K562 (cell line): Measurements from ENCODE around the gene SH3YL1. TPM values are rescaled to one million over a fixed set of nuclear protein-coding genes. Genes with fewer than 3 reads are reported as not detected.

Experiments used
- ATAC-seq: fragments of 200-7000 bp; cut with Tn5 transposase; 3 replicates; pipeline ENCODE4 v1.9.1; 2020; ENCODE audit warnings: moderate library complexity
- BruUV-seq: library from RNA; stranded (reverse); fragments of 400-500 nt; replicated peaks from 2 replicates; lab custom pipeline; 2021; lab: Mats Ljungman, UMichigan
- CTCF ChIA-PET: fragments of 300-600 bp; formaldehyde crosslinking; extraction: SDS; loops from one replicate; lab custom pipeline; 2021; ENCODE audit warnings: low intra/inter-chr PET ratio; lab: Yijun Ruan, JAX
- POLR2A ChIA-PET: fragments of 300-600, 350-650 bp; sonication (Branson Sonifier 250); formaldehyde crosslinking; extraction: SDS; loops from one replicate; lab custom pipeline; 2021; ENCODE audit warnings: antibody characterized with exemption, inconsistent platforms; lab: Yijun Ruan, JAX
- DNase-seq, 4 experiments: peaks; one replicate each; pipeline versions ENCODE4 v3.0.0 to v3.0.0-alpha.2; 2011 to 2018; ENCODE audit warnings: low spot score in 3 of 4, mixed read lengths in 3 of 4; ENCODE audit errors: extremely low read depth in 1 of 4
- FAIRE-seq: peaks from 2 replicates; lab custom pipeline; 2011; peaks lifted over from hg19 to GRCh38; lab: Jason Lieb, UNC
- H2AFZ ChIP-seq: 2 replicates; pipeline ENCODE4 v1.6.0; 2011; ENCODE audit warnings: low read depth, low read length, control low read depth, inconsistent platforms
- H3K27ac ChIP-seq: fragments of 200-600 bp; 3 replicates; pipeline ENCODE4 v1.8.0; 2011; ENCODE audit warnings: low read depth, mild to moderate bottlenecking, control low read depth, inconsistent platforms, low read length, moderate library complexity, mixed read lengths; ENCODE audit errors: extremely low read depth
- H3K27me3 ChIP-seq, 2 experiments: fragments of 300-600 bp in 1 of 2; 2 replicates in 1 of 2; 3 replicates in 1 of 2; pipeline versions ENCODE4 v1.6.0 to v1.8.0; 2011; ENCODE audit warnings: inconsistent platforms in 2 of 2, low read length in 2 of 2, mild to moderate bottlenecking in 1 of 2, mixed read lengths in 1 of 2, moderate library complexity in 1 of 2; ENCODE audit not compliant: control insufficient read depth in 2 of 2, insufficient read depth in 2 of 2
- H3K36me3 ChIP-seq: fragments of 300-600 bp; 3 replicates; pipeline ENCODE4 v1.8.0; 2011; ENCODE audit warnings: mild to moderate bottlenecking, low read length, inconsistent platforms; ENCODE audit not compliant: control insufficient read depth, insufficient read depth
- H3K4me1 ChIP-seq, 2 experiments: fragments of 200-600 bp in 1 of 2; replicated peaks in 1 of 2; 2 replicates in 1 of 2; 3 replicates in 1 of 2; pipeline versions ENCODE4 v1.5.1 to v1.8.0; 2011; ENCODE audit warnings: inconsistent platforms in 2 of 2, low read length in 2 of 2, mild to moderate bottlenecking in 1 of 2, mixed read lengths in 1 of 2, moderate library complexity in 1 of 2; ENCODE audit not compliant: control insufficient read depth in 2 of 2, insufficient read depth in 2 of 2
- H3K4me2 ChIP-seq: 2 replicates; pipeline ENCODE4 v1.6.1; 2011; ENCODE audit warnings: low read length, control low read depth, inconsistent platforms, mixed read lengths; ENCODE audit not compliant: insufficient read depth
- H3K4me3 ChIP-seq: fragments of 200-600 bp; sonication (generic), shearing (Covaris generic); 2 replicates; pipeline ENCODE4 v1.5.1; 2016; ENCODE audit warnings: control low read depth, inconsistent platforms
- H3K79me2 ChIP-seq: fragments of 200-600 bp; 3 replicates; pipeline ENCODE4 v1.8.0; 2011; ENCODE audit warnings: low read length, inconsistent platforms; ENCODE audit not compliant: control insufficient read depth, insufficient read depth
- H3K9ac ChIP-seq, 2 experiments: 2 replicates each; pipeline versions ENCODE4 v1.6.0 to v1.6.1; 2011; ENCODE audit warnings: low read depth in 2 of 2, low read length in 2 of 2, control low read depth in 1 of 2, inconsistent platforms in 1 of 2, mild to moderate bottlenecking in 1 of 2, mixed read lengths in 1 of 2; ENCODE audit not compliant: insufficient read depth in 1 of 2
- H3K9me1 ChIP-seq: one replicate; pipeline ENCODE4 v1.6.0; 2011; ENCODE audit warnings: inconsistent platforms, mild to moderate bottlenecking, low read length, moderate library complexity; ENCODE audit not compliant: control insufficient read depth, insufficient read depth
- H3K9me3 ChIP-seq: replicated peaks from 2 replicates; pipeline ENCODE4 v1.5.1; 2011; ENCODE audit warnings: low read depth, low read length, inconsistent platforms; ENCODE audit not compliant: control insufficient read depth, insufficient read depth
- H4K20me1 ChIP-seq: replicated peaks from 2 replicates; pipeline ENCODE4 v1.6.1; 2011; ENCODE audit warnings: low read length, inconsistent platforms, mixed read lengths; ENCODE audit not compliant: control insufficient read depth, insufficient read depth
- CEBPB ChIP-seq: fragments of 450-650 bp; IDR thresholded peaks from 2 replicates; pipeline ENCODE4 v1.6.1; 2016; ENCODE audit warnings: missing genetic modification characterization, missing compliant biosample characterization
- CLOCK ChIP-seq: fragments of 250-450 bp; sonication (Bioruptor Pico); IDR thresholded peaks from 2 replicates; pipeline ENCODE4 v1.4.0; 2020; ENCODE audit warnings: mild to moderate bottlenecking, moderate library complexity, borderline replicate concordance
- FOSL1 ChIP-seq: fragments of 200-800 bp; sonication (Bioruptor generic); conservative IDR thresholded peaks from 2 replicates; pipeline ENCODE4 v1.6.1; 2016; ENCODE audit warnings: missing genetic modification characterization, missing compliant biosample characterization
- HNRNPK ChIP-seq: fragments of 200-400 bp; formaldehyde crosslinking; IDR thresholded peaks from one replicate; pipeline ENCODE4 v1.6.1; 2018; ENCODE audit warnings: mild to moderate bottlenecking, low read depth, low read length; ENCODE audit not compliant: poor library complexity, severe bottlenecking
- PYGO2 ChIP-seq: fragments of 450-650 bp; IDR thresholded peaks from 2 replicates; pipeline ENCODE4 v1.6.1; 2016; ENCODE audit warnings: mild to moderate bottlenecking, missing genetic modification characterization, moderate library complexity, missing compliant biosample characterization
- ZKSCAN8 ChIP-seq: fragments of 200-800 bp; sonication (Bioruptor generic); IDR thresholded peaks from 2 replicates; pipeline ENCODE4 v1.6.1; 2016; ENCODE audit warnings: missing genetic modification characterization, missing compliant biosample characterization
- ZNF561 ChIP-seq: fragments of 450-650 bp; formaldehyde crosslinking; conservative IDR thresholded peaks from 2 replicates; pipeline ENCODE4 v1.4.0; 2020; ENCODE audit warnings: mild to moderate bottlenecking, moderate library complexity
- ZNF584 ChIP-seq: fragments of 200-800 bp; sonication (Bioruptor generic); IDR thresholded peaks from 2 replicates; pipeline ENCODE4 v1.6.1; 2016; ENCODE audit warnings: low read depth, mild to moderate bottlenecking, missing genetic modification characterization, missing compliant biosample characterization
- ZNF644 ChIP-seq: fragments of 200-800 bp; sonication (Bioruptor generic); IDR thresholded peaks from 2 replicates; pipeline ENCODE4 v1.6.1; 2016; ENCODE audit warnings: low read depth, missing genetic modification characterization, missing compliant biosample characterization
- WGBS: fragments of 100-300 bp; shearing (Covaris generic); methylation state at CpG from one replicate; pipeline ENCODE4 v1.1.6; 2016; ENCODE audit warnings: low coverage, mixed read lengths; ENCODE audit not compliant: insufficient coverage; ENCODE audit errors: missing lambda C conversion rate; 5-methylcytosine and 5-hydroxymethylcytosine counted together
- in situ Hi-C: fragments of 300-500 bp; cut with MboI; formaldehyde crosslinking; loops from 4 replicates; pipeline ENCODE4 v1.15.0; 2018; ENCODE audit warnings: inconsistent platforms, mixed read lengths
- intact Hi-C: fragments of 100-400 bp; cut with micrococcal nuclease; formaldehyde crosslinking; loops from 2 replicates; pipeline ENCODE4 v1.14.2; 2022
- polyA plus RNA-seq, 8 experiments: library from polyadenylated mRNA; depleted of rRNA in 4 of 8; stranded (reverse) in 5 of 8; unstranded in 3 of 8; fragments of >200 nt; fragmentation: Nextera tagmentation in 2 of 8; fragmentation: Illumina TruSeq in 1 of 8; extraction: Ambion mirVana in 2 of 8; extraction: Trizol in 1 of 8; gene quantifications; 2 replicates each; pipeline versions ENCODE4 v1.2.1 to v1.2.3, GENCODE V29; 2011 to 2014; ENCODE audit warnings: inconsistent platforms in 1 of 8, missing spikeins in 1 of 8
- total RNA-seq, 7 experiments: library from RNA; depleted of rRNA in 6 of 7; stranded (reverse); fragments of >200 nt in 6 of 7; fragmentation: Illumina TruSeq in 2 of 7; extraction: Trizol in 2 of 7; gene quantifications; 2 replicates each; pipeline versions ENCODE4 v1.2.1 to v1.2.3, GENCODE V29; 2011 to 2021; ENCODE audit warnings: low replicate concordance in 1 of 7
- TF ChIP-seq, protein P1 (sequence below): fragments of 250-450 bp; sonication (Bioruptor Pico); IDR thresholded peaks from 2 replicates; pipeline ENCODE4 v1.5.0; 2021; ENCODE audit warnings: mild to moderate bottlenecking, borderline replicate concordance

Gene SH3YL1
- total and polyA plus RNA-seq, 9 of the 15 experiments (the other 6 are each of a cell fraction or from before 2014, with no cell fraction given): 3.9 to 7.8 (median 5.3) TPM

- H3K9me3 ChIP-seq: 0 out of 2 replicates have a peak, but pooled peaks cover 1% of the 10 kb centered on the region
- 0% methylated on average over 1 of the region's 1 CpG for WGBS
- no peak overlapping the region for H3K27ac ChIP-seq
- no peak overlapping the region for H3K9ac ChIP-seq
- ATAC-seq (no peak), FAIRE-seq (no peak), DNase-seq (no peak)
- POLR2A ChIA-PET: no interaction called here
- H2AFZ ChIP-seq: no peak overlapping the region
- in situ Hi-C loops (no loop called here), intact Hi-C loops (no loop called here)
- H3K9me1 ChIP-seq: no peaks in the 10 kb centered on the region
- H4K20me1 ChIP-seq: no peaks in the 10 kb centered on the region
- CTCF ChIA-PET: no interaction called here
- no peak for TF ChIP-seq ZNF561 (CRISPR knock-in tag)
- peaks cover 0 to 2% of the 10 kb centered on the region in 2 experiments; a peak in 1 of 5 replicates for H3K27me3 ChIP-seq
- H3K79me2 ChIP-seq: no peaks in the 10 kb centered on the region
- BruUV-seq: no TSS peak
- H3K4me1 ChIP-seq: no peaks in the 10 kb centered on the region
- H3K4me3 ChIP-seq: no peak overlapping the region
- no peak overlapping the region for H3K4me2 ChIP-seq
- H3K36me3 ChIP-seq: no peaks in the 10 kb centered on the region
Observed at GRCh38 chr2:208335-208734, 55.5 kb downstream of the SH3YL1 start.

- 0% methylated on average over 2 of the region's 2 CpGs for WGBS
- ChIA-PET CTCF (no interaction called here), POLR2A (no interaction called here)
- ATAC-seq (no peak), DNase-seq (no peak), FAIRE-seq (no peak)
- no TSS peak for BruUV-seq
- Histone ChIP-seq H3K36me3 (no peaks in the 10 kb centered on the region), H3K9ac (no peak overlapping the region), H3K79me2 (no peaks in the 10 kb centered on the region), H3K4me3 (no peak overlapping the region), H2AFZ (no peak overlapping the region), H3K4me2 (no peak overlapping the region), H4K20me1 (no peaks in the 10 kb centered on the region), H3K9me1 (no peaks in the 10 kb centered on the region), H3K9me3 (0 out of 2 replicates have a peak, but pooled peaks cover 1% of the 10 kb centered on the region), H3K27me3 (peaks cover 0 to 10% of the 10 kb centered on the region in 2 experiments; a peak in 3 of 5 replicates), H3K27ac (no peak overlapping the region), H3K4me1 (no peaks in the 10 kb centered on the region)
- in situ Hi-C loops: no loop called here
- intact Hi-C loops: no loop called here
- TF ChIP-seq, protein P1, sequence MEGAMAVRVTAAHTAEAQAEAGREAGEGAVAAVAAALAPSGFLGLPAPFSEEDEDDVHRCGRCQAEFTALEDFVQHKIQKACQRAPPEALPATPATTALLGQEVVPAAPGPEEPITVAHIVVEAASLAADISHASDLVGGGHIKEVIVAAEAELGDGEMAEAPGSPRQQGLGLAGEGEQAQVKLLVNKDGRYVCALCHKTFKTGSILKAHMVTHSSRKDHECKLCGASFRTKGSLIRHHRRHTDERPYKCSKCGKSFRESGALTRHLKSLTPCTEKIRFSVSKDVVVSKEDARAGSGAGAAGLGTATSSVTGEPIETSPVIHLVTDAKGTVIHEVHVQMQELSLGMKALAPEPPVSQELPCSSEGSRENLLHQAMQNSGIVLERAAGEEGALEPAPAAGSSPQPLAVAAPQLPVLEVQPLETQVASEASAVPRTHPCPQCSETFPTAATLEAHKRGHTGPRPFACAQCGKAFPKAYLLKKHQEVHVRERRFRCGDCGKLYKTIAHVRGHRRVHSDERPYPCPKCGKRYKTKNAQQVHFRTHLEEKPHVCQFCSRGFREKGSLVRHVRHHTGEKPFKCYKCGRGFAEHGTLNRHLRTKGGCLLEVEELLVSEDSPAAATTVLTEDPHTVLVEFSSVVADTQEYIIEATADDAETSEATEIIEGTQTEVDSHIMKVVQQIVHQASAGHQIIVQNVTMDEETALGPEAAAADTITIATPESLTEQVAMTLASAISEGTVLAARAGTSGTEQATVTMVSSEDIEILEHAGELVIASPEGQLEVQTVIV (CRISPR knock-in tag): no peak
- TF ChIP-seq ZKSCAN8 (CRISPR knock-in tag): no peak
- no peak for TF ChIP-seq HNRNPK
- TF ChIP-seq PYGO2 (tag): no peak
- no peak for TF ChIP-seq FOSL1
- TF ChIP-seq ZNF644 (tag): no peak
- TF ChIP-seq CLOCK (CRISPR knock-in tag): no peak
- TF ChIP-seq CEBPB (tag): no peak
- TF ChIP-seq ZNF584 (CRISPR knock-in tag): no peak
Observed at GRCh38 chr2:203984-204383, 59.8 kb downstream of the SH3YL1 start.
